ENCODE measurements around the gene SPECC1. TPM values are rescaled to one million over a fixed set of nuclear protein-coding genes. Genes with fewer than 3 reads are reported as not detected.
"Not testable (repeated sequence)": the region's sequence is repeated elsewhere in the genome, so short reads cannot be mapped to it uniquely, and the experiment has no call there.

The SPECC1 gene
- total RNA-seq, 2 experiments from 2014 or later: 9.6 to 10.3 TPM

- ChIA-PET CTCF (no interaction called here), POLR2A (no interaction called here)
- no peak overlapping the region for H3K4me3 Mint-ChIP-seq
- H3K9me3 Mint-ChIP-seq: no peaks in the 10 kb centered on the region
- no peak for DNase-seq
- H3K27ac Mint-ChIP-seq: no peak overlapping the region
- no peaks in the 10 kb centered on the region for H3K27me3 Mint-ChIP-seq
- H3K4me1 Mint-ChIP-seq: peaks cover 3% of the 10 kb centered on the region
- no peaks in the 10 kb centered on the region for H3K36me3 Mint-ChIP-seq (ENCODE audit: low read depth)
Measured at GRCh38 chr17:20095336-20096080, 86.3 kb downstream of the SPECC1 start.

GRCh38 chr17:20096430-20096829, 87.3 kb downstream of the SPECC1 start:
- Mint-ChIP-seq H3K4me1 (no peaks in the 10 kb centered on the region), H3K4me3 (no peak overlapping the region), H3K36me3 (ENCODE audit: low read depth) (no peaks in the 10 kb centered on the region), H3K27me3 (no peaks in the 10 kb centered on the region), H3K27ac (no peak overlapping the region), H3K9me3 (no peaks in the 10 kb centered on the region)
- POLR2A ChIA-PET: no interaction called here
- DNase-seq: no peak
- CTCF ChIA-PET: no interaction called here

GRCh38 chr17:20097330-20097729, 88.2 kb downstream of the SPECC1 start:
- CTCF ChIA-PET: no interaction called here
- Mint-ChIP-seq H3K27me3 (no peaks in the 10 kb centered on the region), H3K4me1 (no peaks in the 10 kb centered on the region), H3K4me3 (no peak overlapping the region), H3K36me3 (ENCODE audit: low read depth) (no peaks in the 10 kb centered on the region), H3K9me3 (no peaks in the 10 kb centered on the region), H3K27ac (no peak overlapping the region)
- POLR2A ChIA-PET: no interaction called here
- DNase-seq: no peak

- Mint-ChIP-seq H3K36me3 (ENCODE audit: low read depth) (no peaks in the 10 kb centered on the region), H3K27me3 (peaks cover 4% of the 10 kb centered on the region), H3K27ac (no peak overlapping the region), H3K4me1 (no peaks in the 10 kb centered on the region), H3K4me3 (no peak overlapping the region), H3K9me3 (no peaks in the 10 kb centered on the region)
- ChIA-PET POLR2A (no interaction called here), CTCF (no interaction called here)
- no peak for DNase-seq
Measured at GRCh38 chr17:20098314-20098713, 89.2 kb downstream of the SPECC1 start.

- H3K4me1 Mint-ChIP-seq; H3K36me3 Mint-ChIP-seq (ENCODE audit: low read depth); H3K4me3 Mint-ChIP-seq; POLR2A ChIA-PET; CTCF ChIA-PET; H3K9me3 Mint-ChIP-seq; H3K27ac Mint-ChIP-seq; H3K27me3 Mint-ChIP-seq; DNase-seq: not testable (repeated sequence)
Measured at GRCh38 chr17:20100806-20101205, 91.6 kb downstream of the SPECC1 start.

- Mint-ChIP-seq H3K27me3 (peaks cover 4% of the 10 kb centered on the region), H3K4me1 (peaks cover 2% of the 10 kb centered on the region), H3K27ac (no peak overlapping the region), H3K36me3 (ENCODE audit: low read depth) (no peaks in the 10 kb centered on the region), H3K4me3 (no peak overlapping the region), H3K9me3 (no peaks in the 10 kb centered on the region)
- ChIA-PET CTCF (no interaction called here), POLR2A (no interaction called here)
- no peak for DNase-seq
Measured at GRCh38 chr17:20103454-20104446, 94.6 kb downstream of the SPECC1 start.

GRCh38 chr17:20105539-20106280, 96.6 kb downstream of the SPECC1 start:
- no peaks in the 10 kb centered on the region for H3K36me3 Mint-ChIP-seq (ENCODE audit: low read depth)
- POLR2A ChIA-PET: no interaction called here
- no peak for DNase-seq
- H3K4me1 Mint-ChIP-seq: peaks cover 2% of the 10 kb centered on the region
- H3K27ac Mint-ChIP-seq: no peak overlapping the region
- CTCF ChIA-PET: no interaction called here
- no peak overlapping the region for H3K4me3 Mint-ChIP-seq
- peaks cover 4% of the 10 kb centered on the region for H3K27me3 Mint-ChIP-seq
- H3K9me3 Mint-ChIP-seq: no peaks in the 10 kb centered on the region

GRCh38 chr17:20106446-20106845, 97.3 kb downstream of the SPECC1 start:
- H3K4me1 Mint-ChIP-seq; H3K9me3 Mint-ChIP-seq; H3K27me3 Mint-ChIP-seq; H3K27ac Mint-ChIP-seq; H3K4me3 Mint-ChIP-seq; H3K36me3 Mint-ChIP-seq (ENCODE audit: low read depth); CTCF ChIA-PET; POLR2A ChIA-PET; DNase-seq: not testable (repeated sequence)

- POLR2A ChIA-PET: no interaction called here
- Mint-ChIP-seq H3K36me3 (ENCODE audit: low read depth) (no peaks in the 10 kb centered on the region), H3K9me3 (no peaks in the 10 kb centered on the region), H3K4me3 (no peak overlapping the region), H3K4me1 (peaks cover 2% of the 10 kb centered on the region), H3K27ac (no peak overlapping the region), H3K27me3 (no peaks in the 10 kb centered on the region)
- no peak for DNase-seq
- CTCF ChIA-PET: no interaction called here
Measured at GRCh38 chr17:20109076-20109475, 99.9 kb downstream of the SPECC1 start.

GRCh38 chr17:20111538-20111937, 102.4 kb downstream of the SPECC1 start:
- Mint-ChIP-seq H3K9me3 (no peaks in the 10 kb centered on the region), H3K4me1 (no peaks in the 10 kb centered on the region), H3K27me3 (no peaks in the 10 kb centered on the region), H3K4me3 (no peak overlapping the region), H3K36me3 (ENCODE audit: low read depth) (no peaks in the 10 kb centered on the region), H3K27ac (no peak overlapping the region)
- CTCF ChIA-PET: no interaction called here
- POLR2A ChIA-PET: no interaction called here
- no peak for DNase-seq

- H3K27me3 Mint-ChIP-seq: peaks cover 2% of the 10 kb centered on the region
- H3K9me3 Mint-ChIP-seq: no peaks in the 10 kb centered on the region
- H3K27ac Mint-ChIP-seq: no peak overlapping the region
- no peaks in the 10 kb centered on the region for H3K36me3 Mint-ChIP-seq (ENCODE audit: low read depth)
- H3K4me3 Mint-ChIP-seq: no peak overlapping the region
- CTCF ChIA-PET: interaction anchor here (2.5 kb wide), 1 partner anchor 121 kb away, joined by 13 read pairs; no protein-coding TSS in a partner anchor
- H3K4me1 Mint-ChIP-seq: peaks cover 2% of the 10 kb centered on the region
- POLR2A ChIA-PET: no interaction called here
- no peak for DNase-seq
Measured at GRCh38 chr17:20114466-20114865, 105.3 kb downstream of the SPECC1 start.

GRCh38 chr17:20116683-20117309, 107.6 kb downstream of the SPECC1 start:
- POLR2A ChIA-PET: no interaction called here
- CTCF ChIA-PET: interaction anchor here (0.6 to 2.7 kb wide), 5 partner anchors 116 to 200 kb away, joined by 3 to 35 read pairs (median 4); no protein-coding TSS in a partner anchor

GRCh38 chr17:20118280-20118679, 109.1 kb downstream of the SPECC1 start:
- no peaks in the 10 kb centered on the region for H3K36me3 Mint-ChIP-seq (ENCODE audit: low read depth)
- peaks cover 2% of the 10 kb centered on the region for H3K4me1 Mint-ChIP-seq
- no peak overlapping the region for H3K4me3 Mint-ChIP-seq
- no peak for DNase-seq
- CTCF ChIA-PET: interaction anchor here (2.7 kb wide), 1 partner anchor 125 kb away, joined by 35 read pairs; no protein-coding TSS in a partner anchor
- POLR2A ChIA-PET: no interaction called here
- no peak overlapping the region for H3K27ac Mint-ChIP-seq
- no peaks in the 10 kb centered on the region for H3K9me3 Mint-ChIP-seq
- H3K27me3 Mint-ChIP-seq: peaks cover 5% of the 10 kb centered on the region

More at GRCh38 chr17:20116683-20117309, 107.6 kb downstream of the SPECC1 start:
- DNase-seq: peak; percentile 60
- H3K36me3 Mint-ChIP-seq (ENCODE audit: low read depth): no peaks in the 10 kb centered on the region
- H3K27me3 Mint-ChIP-seq: peaks cover 2% of the 10 kb centered on the region
- no peaks in the 10 kb centered on the region for H3K9me3 Mint-ChIP-seq
- H3K4me3 Mint-ChIP-seq: no peak overlapping the region
- H3K4me1 Mint-ChIP-seq: peaks cover 2% of the 10 kb centered on the region
- H3K27ac Mint-ChIP-seq: no peak overlapping the region

All from activated CD4-positive, alpha-beta memory T cell treated with anti-CD3 and anti-CD28 coated beads, Interleukin-2, amount 10 ng/mL, durations not matched to agents 7 days and 5 days (primary cell).